TTC549 (cell line): ENCODE measurements around the gene TSPAN18.

Experiments
- FAIRE-seq: peaks from 2 replicates; lab custom pipeline; 2012; peaks lifted over from hg19 to GRCh38; lab: Jason Lieb, UNC

TSPAN18 gene

DNA sequence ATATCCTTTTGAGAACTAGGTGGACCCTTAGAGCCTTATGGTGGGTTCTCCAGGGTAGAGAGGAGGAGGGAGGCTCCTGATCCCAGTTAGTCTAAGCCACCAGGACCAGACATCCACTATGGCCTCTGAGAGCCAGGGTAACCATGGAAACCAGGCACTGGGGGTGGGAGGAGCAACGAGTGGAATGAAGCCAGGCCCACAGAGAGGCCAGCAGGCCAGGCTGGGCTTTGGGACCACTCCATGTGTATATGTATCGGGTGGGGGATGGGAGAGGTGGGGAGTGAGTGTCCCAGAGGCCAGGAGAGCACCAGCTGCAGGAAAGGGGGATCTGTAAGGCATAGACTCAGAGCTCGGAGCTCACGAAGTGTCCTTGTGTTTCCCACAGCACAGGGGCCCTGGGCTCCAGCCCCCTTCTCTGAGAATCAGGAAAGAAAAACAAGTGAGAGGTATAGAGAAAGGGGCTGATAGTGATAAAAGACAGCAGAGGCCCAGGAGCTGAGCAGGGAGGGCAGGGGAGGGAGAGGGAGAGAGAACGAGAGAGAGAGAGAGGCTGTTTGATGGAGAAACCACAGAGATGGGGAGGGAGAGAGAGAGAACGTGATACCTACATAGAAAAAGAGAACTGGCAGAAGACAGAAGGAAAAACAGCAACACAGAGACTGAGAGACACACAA lies 15.5 kb upstream of the TSPAN18 start:
- no peak for FAIRE-seq

DNA sequence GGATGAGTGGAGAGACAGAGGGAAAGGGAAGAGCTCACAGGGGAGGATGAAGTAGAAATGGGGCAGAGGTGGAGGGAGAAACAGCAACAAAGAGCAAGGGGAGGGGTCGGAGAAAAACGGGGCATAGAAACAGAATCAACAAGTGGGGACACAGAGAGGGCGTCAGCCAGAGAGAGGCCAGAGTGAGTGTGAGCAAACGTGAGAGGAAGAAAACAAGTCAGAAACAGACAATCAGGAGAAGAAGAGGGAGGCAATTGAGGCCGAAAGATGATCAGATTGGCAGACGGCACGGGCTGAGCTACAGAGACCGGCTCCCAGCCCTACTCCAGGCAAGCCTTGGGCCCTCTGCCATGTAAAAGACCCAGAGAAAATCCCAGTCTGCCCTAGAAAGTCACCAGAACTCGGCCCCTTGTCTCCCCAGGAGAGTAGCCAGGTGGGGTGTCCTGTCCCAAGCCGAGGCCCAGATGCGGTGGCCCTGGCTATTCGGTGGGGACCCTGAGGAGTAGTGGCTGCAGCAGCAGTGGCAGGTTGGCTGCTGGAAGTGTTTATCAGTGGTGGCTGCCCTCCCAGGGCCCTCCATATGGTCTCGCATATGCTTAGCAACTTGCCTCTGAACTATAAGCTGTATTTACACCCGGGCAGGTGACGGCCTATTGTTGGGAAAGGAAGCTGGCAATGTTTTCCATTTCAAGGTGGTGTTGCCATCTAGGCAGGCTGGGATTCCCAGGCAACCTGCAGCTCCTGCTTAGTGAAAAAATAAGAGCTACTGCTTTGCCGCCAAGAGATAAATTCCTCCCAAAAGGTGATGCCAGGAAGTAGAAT lies 14.8 kb upstream of the TSPAN18 start:
- FAIRE-seq = no peak

DNA sequence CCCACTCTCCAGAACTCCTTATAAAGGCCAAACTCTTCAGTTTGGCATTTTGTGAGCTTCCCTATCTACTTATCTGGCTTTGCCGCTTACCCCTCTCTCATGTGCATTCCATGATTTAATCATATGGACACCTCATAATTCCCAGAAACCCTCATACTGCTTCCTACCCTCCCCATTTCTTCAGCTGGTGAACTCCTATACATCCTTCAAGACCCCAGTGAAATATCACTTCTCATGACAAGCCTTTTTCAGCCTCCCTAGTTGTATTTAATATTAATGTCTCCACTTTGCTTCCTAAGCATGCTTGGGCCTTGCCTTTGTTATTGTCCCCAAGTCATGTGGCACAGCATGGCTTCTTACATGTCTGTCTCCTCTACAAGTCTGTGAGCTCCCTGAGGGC lies 13.7 kb upstream of the TSPAN18 start:
- FAIRE-seq = no peak

DNA sequence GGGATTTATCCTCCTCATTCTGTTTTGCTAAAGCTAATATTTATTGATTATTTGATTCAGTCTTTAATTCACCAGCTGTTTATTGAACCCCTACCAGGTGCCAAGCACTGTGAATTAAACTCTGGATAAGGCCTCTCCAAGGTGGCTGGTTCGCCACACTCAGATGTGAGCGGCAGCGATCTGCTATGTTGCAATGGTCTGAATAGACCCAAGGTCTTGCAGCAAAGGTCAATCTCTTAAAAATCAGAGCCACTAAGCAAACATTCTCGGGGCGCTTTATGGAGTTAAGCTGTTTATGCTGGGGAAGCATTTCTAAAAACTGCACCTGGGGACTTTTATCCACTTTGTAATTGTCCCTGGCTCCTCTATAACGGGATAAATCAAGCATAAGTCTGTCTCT lies 10.5 kb upstream of the TSPAN18 start:
- FAIRE-seq = no peak

DNA sequence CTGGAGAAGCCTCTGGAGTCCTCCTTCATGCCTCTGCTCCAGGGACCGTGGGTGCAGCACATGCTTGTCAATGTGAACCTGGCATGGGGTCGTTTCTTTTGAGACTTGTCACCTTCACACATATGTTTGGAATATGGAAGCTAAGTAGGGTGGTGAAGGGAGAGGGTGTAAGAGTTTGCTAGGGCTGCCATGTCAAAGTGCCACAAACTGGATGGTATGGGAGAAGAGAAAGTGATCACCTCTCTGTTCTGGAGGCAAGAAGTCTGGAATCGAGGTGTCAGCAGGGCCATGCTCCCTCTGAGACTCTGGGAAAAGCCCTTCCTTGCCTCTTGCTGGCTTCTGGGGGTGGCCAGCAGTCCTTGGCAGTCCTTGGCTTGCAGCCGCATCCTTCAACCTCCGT lies 8.7 kb upstream of the TSPAN18 start:
- no peak for FAIRE-seq

DNA sequence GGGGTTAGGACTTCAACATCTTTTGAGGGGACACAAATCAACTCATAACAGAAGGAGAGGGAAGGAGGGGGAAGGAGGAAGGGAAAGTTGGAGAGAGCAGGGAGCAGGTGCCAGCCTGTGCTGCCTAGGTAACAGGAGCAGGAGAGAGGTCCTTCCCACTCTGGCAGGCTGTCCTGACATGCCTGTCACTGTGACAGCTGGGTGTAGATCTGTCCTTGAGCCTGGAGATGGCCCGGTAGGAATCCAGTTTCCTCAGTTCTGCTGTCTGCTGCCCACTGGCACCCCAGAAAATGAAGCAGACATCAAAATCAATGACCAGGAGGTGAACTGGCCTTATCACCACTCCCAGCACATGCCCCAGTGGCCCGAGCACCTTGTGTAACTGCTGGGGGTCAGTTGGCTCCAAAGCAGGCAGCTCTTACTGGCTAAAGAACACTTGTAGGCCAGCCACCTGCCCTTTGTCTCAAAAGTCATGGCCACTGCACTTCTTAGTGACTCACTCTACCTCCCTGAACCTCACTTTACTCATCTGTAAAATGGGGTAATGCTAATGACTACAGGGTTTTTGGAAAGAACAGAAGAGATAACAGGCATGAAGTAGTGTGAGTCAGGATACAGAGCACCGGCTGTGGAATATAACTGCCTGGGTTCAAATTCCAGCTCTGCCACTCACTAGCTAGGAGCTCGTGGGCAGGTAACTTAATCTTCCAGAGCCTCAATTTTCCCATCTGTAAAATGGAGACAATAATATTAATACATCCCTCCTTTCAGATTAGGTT lies 8.0 kb upstream of the TSPAN18 start:
- FAIRE-seq = no peak

DNA sequence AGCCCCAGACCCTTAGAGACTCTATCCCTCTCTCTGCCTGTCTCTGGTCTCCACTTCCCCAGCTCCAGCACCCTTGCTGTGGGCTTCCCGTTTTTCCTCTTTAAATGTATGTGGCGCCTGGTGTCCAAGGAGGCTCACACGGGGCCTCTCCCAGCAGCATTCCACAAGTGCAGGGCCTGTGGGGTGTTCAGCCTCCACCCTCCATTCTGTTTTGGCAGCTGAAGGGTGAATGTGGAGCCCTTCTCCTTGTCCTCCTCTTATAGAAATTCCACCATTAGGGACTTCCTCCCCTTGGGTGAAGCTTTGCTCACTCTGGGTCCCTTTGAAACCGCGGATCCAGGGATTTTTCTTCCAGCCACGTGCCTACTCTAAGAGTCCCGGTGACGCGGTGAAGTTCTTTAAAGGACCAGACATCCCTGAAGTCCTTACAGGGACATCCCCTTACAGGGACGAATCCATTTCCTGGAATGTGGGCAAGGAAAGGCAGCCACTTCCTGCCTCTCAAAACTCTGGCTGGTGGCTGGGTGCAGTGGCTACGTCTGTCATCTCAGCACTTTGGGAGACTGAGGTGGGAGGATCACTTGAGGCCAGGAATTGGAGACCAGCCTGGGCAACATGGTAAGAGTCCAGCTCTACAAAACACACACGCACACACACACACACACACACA lies 1.6 kb upstream of the TSPAN18 start:
- FAIRE-seq = no peak

DNA sequence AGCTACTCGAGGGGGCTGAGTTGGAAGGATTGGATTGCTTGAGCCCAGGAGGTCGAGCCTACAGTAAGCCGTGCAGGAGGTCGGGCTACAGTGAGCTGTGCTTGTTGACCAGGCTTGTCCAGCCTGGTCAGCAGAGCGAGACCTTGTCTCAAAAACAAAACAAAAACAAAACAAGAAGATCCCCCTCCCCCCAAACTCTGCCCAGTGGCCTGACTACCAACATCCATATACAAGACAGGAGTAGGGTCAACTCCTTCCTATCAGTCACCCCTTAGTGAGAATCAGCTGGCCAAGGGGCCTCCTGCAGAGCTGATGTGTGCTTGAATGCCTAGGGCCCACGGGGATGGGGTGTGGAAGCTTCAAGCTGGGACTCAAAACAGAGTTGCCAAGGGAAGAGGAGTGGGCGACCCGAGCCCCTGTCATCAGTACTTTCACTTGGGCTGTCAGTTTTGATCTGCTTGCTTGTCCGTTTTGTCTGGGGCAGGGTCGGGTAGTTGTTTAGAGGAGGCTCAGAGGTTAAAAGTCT lies 942 bp upstream of the TSPAN18 start:
- FAIRE-seq = no peak

DNA sequence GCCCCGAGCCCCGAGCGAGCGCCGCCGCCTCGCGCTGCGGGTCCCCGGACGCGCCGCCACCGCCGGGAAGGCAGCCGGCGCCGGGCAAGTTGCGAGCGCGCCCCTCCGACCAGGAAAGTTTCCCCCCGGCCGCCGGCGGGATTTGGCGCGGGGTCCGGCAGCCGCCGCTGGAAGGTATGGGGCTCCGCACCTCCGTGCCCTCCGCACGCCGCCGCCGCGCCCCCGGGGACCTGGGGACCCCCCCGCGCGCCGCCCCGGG lies 281 bp downstream of the TSPAN18 start:
- no peak for FAIRE-seq

DNA sequence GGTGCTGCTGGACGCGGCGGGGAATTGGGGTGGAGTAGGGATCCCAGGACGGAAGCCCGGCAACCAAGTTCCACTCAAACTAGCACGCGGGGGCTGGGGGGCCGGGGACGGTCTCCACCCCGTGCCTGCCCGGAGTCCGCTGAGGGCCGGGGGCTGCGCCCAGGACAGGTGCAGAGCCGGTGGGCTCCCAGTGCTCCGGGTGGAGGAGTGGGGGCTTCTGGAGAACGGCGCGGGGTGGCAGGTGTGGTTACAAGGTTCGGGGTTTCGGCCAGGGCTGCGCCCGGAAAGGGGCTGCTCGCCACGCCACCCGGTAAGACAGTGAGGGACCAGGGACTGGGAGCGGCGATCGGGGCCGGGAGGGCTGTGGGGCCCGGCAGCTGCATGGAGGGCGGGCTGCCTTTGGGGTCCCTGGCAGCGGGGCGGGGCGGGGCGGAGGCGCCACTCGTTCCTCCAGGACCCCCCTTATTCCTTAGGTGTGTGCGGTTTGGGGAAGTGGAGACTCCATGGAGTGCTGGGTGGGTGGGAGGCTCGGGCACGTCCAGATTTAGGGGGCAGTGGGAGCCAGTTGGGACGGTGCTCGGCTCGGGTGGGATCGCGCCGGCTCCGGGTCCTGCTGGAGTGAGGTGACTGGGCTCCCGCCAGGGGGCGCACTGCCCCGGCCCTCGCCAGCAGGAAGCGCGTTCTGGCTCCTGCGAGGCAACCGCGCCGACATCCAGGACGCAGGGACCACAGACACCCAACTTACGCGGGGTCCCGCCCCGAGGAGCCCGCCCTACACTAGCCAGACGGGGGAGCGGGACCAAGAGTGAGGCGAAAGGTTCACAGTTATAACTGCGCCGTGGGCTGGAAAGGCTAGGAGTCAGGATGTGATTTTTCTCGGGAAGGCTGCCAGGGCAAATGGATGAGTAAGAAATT lies 868 bp downstream of the TSPAN18 start:
- no peak for FAIRE-seq

DNA sequence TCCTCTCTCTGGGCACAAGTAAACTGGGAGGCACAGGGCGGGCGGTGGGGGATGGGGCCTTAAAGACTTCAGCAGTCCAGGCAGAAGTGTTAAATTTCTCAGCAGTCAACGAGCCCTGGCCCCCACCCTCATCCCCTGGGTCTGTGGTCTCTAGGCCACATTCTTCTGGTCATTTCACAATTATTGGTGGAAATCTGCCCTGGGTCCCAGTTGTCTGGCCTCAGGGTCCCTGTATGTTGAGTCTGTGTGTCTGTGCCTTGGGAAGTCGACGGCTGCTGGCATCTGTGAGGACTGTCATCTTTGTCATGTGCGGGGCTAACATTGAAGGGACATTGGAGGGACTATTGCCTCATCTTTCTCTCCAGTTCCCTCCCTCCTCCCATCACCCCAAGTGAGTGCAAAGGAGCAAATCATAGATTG lies 1.7 kb downstream of the TSPAN18 start:
- FAIRE-seq = no peak

DNA sequence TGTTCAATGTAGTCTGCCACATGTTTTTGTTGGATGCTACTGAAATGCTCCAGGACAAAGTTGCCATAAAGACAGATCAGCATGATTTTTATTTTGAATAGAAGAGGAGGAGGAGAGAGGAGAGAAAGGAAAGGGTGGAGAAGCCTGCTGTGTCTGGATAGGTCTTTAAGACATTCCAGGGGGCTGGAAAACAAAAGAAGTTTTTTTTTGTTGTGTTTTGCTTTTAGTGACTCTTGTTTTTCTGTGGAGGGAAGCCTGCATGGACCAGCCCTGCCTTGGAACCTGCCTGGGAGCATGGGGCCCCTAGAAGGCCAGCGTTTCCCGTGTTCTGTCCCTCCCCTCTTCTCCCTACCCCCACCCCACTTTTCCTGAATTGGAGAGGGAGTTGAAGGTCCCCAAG lies 2.3 kb downstream of the TSPAN18 start:
- no peak for FAIRE-seq

DNA sequence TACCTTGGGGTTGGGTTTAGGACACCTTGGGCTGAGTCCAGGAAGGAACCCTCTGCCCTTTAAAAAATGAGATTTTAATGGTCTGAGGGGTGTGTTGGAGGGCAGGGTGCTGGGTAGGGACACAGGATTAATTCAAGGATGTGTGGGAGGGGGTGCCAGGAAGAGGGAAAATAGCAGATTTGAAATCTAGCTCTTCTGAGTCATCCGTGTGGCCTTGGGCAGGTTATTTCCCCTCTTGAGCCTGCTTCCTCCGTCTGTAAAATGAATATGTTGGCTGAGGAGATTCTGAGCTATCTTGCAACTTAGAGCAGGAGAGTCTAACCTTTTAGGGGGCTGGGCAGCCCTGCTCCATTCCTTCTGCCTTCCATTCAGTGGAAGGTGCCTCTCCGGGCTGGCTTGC lies 3.0 kb downstream of the TSPAN18 start:
- FAIRE-seq = no peak

DNA sequence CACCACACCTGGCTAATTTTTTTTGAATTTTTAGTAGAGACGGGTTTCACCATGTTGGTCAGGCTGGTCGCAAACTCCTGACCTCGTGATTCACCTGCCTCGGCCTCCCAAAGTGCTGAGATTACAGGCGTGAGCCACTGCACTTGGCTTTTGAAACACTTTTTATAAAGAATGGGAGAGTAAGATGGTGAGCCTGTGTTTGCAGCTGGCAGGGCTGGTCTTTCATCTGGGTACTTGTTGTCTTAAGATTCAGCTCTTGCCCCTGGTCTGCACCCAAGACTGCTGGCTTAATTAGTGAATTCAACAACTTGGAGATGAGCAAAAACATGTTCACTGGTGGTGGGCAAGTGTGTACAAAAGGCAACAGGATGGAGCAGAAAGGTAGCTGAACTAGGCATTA lies 4.0 kb downstream of the TSPAN18 start:
- no peak for FAIRE-seq

DNA sequence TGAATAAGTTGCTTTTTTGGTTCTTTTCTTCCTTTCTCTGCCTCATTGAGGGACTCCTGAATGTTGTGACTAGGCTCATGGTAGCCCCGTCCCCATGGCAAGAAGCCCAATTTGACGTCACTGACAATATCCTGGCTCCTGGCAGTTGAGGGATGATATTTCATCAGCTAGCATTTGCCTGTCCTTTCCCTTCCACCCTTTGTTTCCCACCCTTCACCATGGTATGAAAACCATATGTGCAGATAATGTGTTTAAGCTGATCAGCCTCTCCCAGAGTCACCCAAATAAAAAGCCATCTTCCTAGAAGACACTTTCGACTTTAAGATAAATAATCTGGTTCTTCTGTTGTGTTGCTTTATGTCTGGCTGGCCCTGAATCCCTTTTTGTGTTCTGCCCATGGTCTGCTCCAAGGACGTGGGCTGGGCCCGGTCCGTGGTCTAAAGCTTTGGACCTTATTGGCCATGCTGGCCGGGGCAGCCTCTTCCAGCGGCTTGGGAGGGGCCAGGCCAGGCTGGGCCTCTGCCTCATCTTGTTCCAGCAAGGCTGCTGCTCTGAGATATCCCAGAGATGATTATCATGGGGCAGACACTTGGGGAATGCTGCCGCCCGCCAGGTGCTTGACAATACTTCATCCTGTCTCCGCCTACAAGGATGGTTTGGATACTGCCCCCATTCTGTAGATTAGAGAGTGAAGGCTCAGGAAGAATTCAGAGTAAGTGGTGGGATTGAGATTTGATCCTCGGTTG lies 5.1 kb downstream of the TSPAN18 start:
- FAIRE-seq = no peak

DNA sequence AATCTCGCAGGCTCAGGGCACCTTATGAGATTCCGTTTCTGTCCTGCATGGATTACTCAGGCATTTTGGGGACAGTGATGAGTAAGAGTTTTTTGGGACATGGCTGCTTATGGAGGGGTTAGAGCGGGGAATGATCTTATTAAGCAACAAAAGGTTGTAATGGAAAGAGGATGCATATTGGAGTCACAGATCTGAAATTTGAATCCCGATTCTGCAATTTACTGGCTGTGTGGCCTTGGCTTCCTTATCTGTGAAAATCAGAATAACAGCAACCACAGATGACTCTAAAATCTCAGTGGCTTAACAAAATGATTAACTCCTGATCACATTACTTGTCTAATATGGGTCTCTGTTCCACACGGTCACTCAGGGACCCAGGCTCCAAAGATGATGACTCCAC lies 5.8 kb downstream of the TSPAN18 start:
- no peak for FAIRE-seq

DNA sequence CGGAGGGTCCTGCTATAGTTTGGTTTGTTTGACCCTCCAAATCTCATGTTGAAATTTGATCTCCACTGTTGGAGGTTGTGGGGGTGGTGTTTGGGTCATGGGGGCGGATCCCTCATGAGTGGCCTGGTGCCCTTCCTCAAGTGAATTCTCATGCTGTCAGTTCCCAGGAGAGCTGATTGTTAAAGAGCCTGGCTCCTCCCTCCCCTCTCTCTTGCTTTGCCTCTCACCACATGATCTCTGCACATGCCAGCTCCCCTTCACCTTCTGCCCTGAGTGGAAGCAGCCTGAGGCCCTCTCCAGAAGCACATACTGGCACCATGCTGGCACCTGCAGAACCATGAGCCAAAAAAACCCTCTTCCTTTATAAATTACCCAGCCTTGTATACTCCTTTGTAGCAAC lies 7.1 kb downstream of the TSPAN18 start:
- no peak for FAIRE-seq

DNA sequence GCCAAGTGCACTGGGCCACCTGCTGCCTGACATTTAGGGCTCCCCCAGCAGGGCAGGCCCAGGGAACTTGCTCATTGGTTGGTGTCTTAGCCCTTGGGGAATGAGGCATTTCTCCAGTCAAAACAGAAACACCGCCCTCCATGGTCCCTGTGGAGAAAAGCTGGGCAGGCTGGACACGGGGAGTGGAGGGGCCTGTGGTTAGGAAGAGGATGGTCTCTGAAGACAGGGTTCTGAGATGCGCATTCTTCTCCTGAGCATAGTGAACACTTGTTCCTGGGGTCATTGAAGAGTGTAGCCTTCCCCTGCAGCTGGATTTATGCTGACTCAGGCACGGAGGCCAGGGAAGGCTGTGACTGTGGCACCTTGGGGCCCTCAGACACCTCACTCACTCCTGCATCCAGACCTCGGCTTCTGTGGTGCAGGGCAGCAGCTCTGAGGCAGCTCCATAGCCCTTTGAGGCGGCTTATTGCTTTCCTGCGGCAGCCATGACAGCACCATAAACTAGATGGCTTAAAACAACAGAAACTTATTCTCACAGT lies 8.2 kb downstream of the TSPAN18 start:
- FAIRE-seq = no peak

DNA sequence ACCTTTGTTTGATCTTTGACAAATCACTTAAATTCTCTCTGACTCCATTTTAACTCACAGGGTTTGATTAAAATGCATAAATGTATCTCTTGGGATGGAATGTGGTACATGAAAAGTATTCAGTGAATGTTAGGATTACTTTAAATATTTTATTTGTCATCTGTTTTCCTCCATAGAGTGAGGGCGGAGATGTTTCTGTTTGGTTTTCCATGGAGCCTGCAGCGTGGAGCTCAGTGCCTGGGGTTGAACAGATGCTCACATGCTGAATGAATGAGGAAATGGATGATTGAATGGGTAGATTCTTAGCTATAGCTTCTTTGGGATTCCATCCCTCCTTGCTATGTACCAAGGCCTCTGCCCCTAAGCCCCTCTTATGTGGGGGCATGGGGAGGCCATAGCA lies 10.0 kb downstream of the TSPAN18 start:
- no peak for FAIRE-seq

DNA sequence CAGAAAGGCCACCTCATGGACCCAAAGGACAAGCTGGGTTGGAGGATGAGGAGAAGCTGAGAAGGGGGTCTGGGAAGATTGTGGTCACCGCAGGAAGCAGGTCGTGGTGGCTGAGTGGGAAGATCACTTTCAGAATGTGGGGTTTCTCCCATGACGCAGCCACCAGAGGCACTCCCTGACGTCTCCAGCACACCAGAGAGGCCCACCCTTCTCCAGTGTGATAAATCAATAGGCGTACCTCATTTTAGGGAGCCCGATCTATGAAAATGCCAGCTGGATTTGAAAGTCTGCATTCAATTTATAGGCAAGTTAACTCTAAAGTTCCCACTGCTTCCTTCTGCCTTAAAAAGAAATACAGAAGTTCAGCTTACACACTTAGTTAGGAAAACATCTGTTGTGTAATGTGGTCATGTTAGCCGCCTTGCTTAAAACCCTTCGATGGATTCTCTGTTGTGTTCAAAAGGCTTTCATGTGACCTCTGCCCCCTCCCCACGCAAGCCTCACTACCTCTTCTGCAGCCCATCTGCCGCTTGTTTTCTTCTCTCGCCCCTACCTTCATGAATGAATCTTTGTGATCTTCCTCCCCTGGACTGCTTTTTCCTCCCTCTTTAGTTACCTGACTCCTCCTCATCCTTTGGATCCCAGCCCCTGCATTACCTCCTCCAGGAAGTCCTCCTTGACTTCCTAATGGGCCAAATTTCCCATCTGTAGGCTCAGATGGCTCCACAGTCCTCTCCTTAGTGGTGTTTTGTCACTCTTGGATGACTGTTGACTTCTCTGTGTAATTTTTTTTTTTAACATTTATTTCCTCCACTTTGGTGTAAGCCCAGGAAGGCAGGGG lies 10.7 kb downstream of the TSPAN18 start:
- no peak for FAIRE-seq
